HG03354 (cell line): Measurements from ENCODE around the gene GDPD5.

Experiments
- ATAC-seq: cut with Tn5 transposase; IDR thresholded peaks from one replicate; pipeline ENCODE4 v1.9.1; 2021; ENCODE audit warnings: mild to moderate bottlenecking; ENCODE audit not compliant: unreplicated experiment, poor library complexity, severe bottlenecking

GDPD5 gene

DNA sequence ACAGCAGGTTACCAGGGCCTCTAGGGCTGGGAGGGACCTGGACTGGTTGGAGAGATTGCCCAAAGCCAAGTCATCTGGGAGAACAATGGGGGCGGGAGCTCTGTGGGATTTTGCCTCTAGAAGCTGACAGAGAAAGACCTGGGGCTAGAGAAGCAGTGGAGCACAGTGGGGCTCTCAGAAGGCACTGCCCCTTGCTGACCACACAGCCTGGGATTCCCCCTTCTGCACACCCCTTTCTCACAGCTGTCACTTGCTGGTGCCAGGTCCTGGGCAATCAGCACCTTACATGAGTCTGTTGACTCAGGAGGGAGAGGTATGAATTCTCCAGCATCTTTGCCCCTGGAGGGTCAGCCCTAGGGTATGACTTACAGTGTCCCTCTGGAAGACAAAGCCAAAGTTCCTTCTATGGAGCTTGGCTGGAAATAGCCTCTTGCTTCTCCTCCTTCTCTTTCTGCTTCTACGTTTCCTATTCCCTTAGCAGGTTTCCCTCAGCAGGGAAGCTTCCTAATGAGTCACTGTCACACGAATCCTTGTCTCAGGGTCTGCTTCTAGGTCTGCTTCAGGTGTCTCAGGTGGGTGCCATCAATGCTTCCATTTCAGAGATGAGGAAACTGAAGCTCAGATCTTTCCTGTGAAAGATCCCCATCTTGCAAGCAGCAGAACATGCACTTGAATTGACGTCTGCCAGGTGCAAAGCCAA is 27.0 kb downstream of the GDPD5 start:
- ATAC-seq, result no peak

DNA sequence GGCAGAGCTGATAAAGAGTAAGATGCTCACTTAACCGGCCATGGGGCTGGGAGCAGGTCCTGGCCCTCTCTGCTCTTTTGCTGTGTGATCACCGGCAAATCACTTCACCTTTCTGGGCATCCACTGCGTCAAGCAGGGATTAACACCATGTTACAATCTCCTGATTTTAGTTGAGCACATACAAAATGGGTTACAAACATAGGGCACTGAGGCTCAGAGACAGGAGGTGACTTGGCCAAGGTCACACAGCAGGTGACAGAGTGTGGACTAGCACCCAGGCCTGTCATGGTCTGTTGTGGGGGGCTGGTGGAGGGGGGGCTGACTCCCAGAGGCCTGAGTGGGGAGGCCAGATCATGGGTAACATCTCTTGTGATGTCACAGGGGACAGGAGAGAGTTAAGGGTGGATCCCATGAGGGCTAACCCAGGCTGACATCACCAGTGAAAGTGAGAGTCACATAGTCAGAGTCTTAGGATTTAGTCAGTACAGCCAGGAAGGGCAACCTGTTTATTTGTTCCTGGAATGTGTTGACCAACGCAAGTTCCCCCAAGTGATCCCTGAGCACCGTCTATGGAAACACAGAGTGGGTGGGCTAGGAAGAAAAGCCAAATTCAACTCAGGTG is 27.8 kb downstream of the GDPD5 start:
- ATAC-seq, result no peak

DNA sequence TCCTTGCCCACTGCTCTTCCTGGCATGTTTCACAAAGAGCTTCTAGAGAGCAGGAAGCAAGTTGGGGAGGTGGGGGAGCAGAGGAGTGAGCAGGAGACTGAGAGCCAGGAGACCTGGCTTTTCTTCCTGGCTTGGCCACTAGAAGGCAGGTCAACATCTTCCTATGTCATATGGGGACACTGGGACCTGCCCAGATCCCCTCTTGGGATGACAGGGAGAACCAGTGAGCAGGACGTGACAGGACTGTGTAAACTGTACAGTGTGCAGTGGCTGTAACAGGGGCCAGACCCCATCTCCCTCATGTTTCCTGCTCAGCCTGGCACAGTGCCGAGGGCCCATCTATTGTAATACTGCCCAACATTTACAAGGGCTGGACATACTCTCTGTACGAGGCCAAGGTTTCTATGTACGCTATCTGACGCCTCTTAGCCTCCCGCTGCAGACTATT is 29.4 kb downstream of the GDPD5 start:
- no peak for ATAC-seq

DNA sequence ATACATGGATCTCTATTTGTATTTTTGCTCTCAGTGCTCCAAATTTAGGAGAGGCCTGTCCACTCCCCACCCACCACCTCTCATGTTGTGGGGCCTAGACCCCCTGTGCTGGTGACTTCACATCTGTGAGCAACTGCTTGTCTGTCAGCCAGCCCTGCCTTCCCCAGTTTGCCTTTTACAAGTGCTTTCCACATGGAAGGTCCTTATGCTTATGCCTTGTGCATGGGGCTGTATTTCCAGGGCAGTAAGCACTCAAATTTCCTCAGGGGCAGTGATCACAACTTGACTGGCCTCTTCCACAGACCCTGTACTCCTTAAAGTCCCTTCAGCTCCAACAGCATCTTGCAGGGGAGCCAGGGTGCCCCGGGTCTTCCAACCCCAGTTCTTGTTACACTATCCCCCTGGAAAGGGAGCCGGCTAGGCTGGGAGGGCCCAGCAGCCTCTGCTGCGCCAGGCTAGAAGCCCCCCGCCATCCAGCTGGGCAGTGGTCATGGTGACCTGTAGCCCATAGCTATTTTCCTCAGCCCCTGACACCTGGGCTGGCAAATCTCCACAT is 29.9 kb downstream of the GDPD5 start:
- ATAC-seq, result no peak

- ATAC-seq, result no peak
Observed at GRCh38 chr11:75493626-75494025, 32.1 kb downstream of the GDPD5 start.

DNA sequence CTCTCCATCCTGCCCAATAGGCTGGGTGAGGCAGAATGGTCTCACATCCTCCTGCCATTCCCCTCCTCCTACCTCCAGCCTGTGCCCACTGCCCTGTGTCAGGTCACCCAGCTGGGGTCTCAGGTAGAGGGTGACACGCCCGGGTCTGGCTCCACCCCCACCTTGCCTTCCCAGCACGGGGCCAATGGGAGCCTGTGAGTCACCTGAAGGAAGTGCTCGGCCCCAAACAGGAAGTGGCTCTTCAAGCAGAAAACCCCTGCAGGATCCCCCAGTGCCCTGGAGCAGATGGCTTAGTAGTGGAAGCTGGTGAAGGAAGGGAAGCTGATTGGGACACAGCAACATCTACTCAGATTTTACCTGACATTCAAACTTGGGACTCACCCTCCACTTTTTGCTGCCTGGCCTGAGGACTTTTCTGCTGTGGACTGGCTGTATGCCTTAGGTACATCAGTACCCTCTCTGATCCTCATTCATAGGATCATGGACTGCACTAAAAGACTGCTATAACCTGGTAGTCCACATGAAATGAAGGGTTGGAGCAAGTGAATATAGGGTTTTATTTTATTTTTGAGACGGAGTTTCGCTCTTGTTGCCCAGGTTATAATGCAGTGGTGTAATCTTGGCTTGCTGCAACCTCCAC is 33.4 kb downstream of the GDPD5 start:
- ATAC-seq, result peak; percentile 50

DNA sequence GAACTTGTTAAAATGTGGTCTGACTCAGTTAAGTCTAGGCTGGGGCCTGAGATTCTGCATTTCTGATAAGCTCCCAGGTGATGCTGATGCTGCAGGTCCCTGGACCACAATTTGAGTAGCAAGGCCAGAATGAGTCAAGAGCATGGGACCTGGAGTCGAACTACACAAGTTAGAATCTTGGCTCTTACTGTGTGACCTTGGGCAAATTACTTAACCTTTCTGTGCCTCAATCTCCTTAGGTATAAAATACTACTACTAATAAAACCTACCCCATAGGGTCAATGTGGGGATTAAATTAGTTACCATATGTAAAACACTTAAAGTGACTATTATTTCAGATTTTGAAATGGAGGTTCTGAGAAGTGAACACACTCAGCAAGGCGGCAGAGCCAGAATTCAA is 34.3 kb downstream of the GDPD5 start:
- ATAC-seq, result no peak

GRCh38 chr11:75490221-75491181 is 35.2 kb downstream of the GDPD5 start:
- no peak for ATAC-seq

DNA sequence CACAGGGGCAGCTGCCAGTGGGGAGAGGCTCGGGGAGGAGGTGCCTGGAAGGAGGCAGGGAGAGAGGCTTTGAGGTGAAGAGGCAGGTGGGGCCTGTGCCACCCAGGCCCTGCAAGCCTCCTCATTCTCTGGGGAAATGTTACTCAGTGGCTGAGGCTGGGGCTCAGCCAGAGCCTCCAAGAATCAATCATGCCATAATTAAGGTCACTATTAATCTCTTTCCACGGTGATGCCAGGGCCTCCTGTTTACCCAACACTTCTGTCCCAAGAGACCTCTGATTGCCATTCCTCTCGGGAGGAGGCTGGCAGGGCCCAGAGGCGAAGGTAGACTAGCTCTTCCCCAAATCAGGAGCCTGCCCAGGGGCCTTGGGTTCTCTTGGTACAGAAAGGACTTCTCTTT is 38.4 kb downstream of the GDPD5 start:
- ATAC-seq, result no peak

DNA sequence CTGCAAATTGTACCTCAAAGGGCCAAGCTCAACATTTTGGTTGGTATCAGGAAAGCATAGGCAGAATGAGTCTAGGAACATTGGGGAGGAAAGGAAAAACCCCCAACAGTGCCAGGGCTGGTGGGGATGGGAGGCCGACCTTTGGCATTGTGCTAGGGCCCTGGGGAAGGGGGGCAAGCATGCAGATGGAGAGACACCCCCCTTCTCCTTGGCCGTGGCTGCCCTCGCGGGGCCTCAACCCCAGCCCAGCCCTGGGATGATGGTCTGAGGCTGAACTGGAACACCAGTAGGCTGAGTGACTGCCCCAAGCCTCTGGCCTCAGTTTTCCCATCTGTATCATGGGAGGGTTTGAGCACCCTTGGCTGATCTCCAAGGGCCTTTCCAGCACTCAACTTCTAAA is 40.0 kb downstream of the GDPD5 start:
- no peak for ATAC-seq

DNA sequence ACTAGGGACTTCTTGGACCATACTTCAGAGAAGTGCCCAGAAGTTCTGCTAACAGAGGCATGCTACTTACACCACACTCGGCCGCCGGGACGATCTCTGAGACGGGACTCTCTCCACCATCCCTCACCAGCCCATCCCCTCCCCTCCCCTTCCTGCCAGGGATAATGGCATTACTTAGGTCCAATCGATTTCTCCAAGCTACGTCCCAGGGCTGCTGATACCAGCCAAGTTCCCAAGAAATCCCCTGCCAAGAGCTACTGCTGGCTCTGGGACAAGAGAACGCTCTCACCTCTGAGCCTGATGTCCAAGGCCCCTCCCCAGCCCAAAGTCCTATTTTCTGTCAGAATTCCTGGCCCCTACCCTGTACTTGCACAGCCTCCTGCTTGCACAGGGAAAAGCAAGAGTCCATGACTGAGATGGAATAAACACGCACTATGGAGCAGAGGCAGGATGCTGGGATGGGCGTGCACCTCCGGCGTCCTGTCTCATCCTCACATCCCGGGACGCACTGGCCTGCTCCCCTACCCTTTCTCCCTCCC is 42.7 kb downstream of the GDPD5 start:
- no peak for ATAC-seq

- ATAC-seq, result no peak
Observed at GRCh38 chr11:75481922-75482606, 43.7 kb downstream of the GDPD5 start.

GRCh38 chr11:75481223-75481921 is 44.4 kb downstream of the GDPD5 start:
- ATAC-seq, result no peak

DNA sequence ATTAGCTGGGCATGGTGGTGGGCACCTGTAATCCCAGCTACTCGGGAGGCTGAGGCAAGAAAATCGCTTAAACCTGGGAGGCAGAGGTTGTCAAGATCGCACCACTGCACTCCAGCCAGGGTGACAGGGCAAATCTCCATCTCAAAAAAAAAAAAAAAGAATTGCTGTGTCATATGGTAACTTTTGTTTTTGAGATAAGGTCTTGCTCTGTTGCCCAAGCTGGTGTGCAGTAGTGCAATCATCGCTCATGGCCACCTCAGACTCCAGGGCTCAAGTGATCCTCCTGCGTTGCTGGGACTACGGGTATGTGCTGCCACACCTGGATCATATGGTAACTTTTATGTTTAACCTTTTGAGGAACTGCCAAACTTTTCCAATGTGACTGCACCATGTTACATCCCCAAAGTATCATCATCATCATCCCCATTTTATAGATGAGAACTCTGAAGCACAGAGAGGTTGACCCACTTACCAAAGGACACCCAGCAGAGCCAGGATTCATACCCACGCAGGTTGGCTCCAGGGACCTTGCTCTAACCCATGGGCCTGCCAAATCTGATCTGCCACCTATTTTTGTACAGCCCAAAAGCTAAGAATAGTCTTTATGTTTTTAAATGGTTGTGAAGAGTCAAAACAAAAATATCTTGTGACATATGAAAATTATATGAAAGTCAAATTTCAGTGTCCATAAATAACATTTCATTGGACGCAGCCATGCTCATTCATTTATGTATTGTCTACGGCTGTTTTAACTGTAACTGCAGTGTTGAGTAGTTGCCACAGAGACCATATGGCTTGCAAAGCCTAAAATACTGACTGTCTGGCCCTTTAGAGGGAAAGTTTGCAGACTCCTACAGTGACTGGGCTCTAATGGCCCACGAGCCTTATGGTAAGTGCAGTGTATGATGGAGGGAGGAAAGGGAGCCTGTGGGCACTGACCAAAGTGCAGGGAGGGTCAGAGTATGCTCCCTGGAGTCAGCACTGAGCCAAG is 45.3 kb downstream of the GDPD5 start:
- ATAC-seq, result no peak

GRCh38 chr11:75479597-75480145 is 46.1 kb downstream of the GDPD5 start:
- no peak for ATAC-seq

GRCh38 chr11:75478783-75479596 is 46.8 kb downstream of the GDPD5 start:
- ATAC-seq, result no peak
